Endothelial cell of umbilical vein (primary cell): ENCODE results near the gene EPS15.

Experiments
- CTCF ChIP-seq, 2 donors: IDR thresholded peaks; 1 replicate in 1 of 2; 2 replicates in 1 of 2; pipeline ENCODE4 v1.5.1; 2011; ENCODE audit warnings: low read length in 2 of 2, mild to moderate bottlenecking in 2 of 2, moderate library complexity in 2 of 2, control low read depth in 1 of 2, inconsistent platforms in 1 of 2, low read depth in 1 of 2; ENCODE audit not compliant: insufficient read depth in 1 of 2; ENCODE audit errors: extremely low read depth in 1 of 2
- EZH2 ChIP-seq: IDR thresholded peaks from 2 replicates; pipeline ENCODE4 v1.6.1; 2012; ENCODE audit warnings: borderline replicate concordance, low read depth, mild to moderate bottlenecking, moderate library complexity, low read length, inconsistent platforms; ENCODE audit not compliant: severe bottlenecking
- POLR2A ChIP-seq: IDR thresholded peaks from 2 replicates; pipeline ENCODE4 v1.6.1; 2012; ENCODE audit warnings: low read depth, mild to moderate bottlenecking, control low read depth, low read length
- POLR2AphosphoS5 ChIP-seq: IDR thresholded peaks from 2 replicates; pipeline ENCODE4 v1.6.1; 2012; ENCODE audit warnings: low read depth, mild to moderate bottlenecking, control low read depth, low read length, moderate library complexity; ENCODE audit not compliant: insufficient read depth
- TF ChIP-seq, protein P1 (sequence below): IDR thresholded peaks from 2 replicates; pipeline ENCODE4 v1.6.1; 2011; ENCODE audit not compliant: insufficient read depth, insufficient read length

- TF ChIP-seq CTCF (IDR thresholded peaks at IDR 0.05; ENCODE audit: extremely low read depth in 1 of 2, insufficient read depth in 1 of 2, low read depth in 1 of 2, low read length in 2 of 2): no peak
- TF ChIP-seq POLR2A: no peak
- no peak for TF ChIP-seq EZH2
- TF ChIP-seq, protein P1, sequence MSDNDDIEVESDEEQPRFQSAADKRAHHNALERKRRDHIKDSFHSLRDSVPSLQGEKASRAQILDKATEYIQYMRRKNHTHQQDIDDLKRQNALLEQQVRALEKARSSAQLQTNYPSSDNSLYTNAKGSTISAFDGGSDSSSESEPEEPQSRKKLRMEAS: no peak
- no peak for TF ChIP-seq POLR2AphosphoS5
These were observed 13.8 kb upstream of the EPS15 start for GRCh38 chr1:51532853-51533252.
